Measurements from ENCODE around the gene TMEM108.

- TF ChIP-seq POLR2AphosphoS5 (IDR thresholded peaks at IDR 0.05; ENCODE audit: low read depth, low read length) = no peak
- TF ChIP-seq, protein P1, sequence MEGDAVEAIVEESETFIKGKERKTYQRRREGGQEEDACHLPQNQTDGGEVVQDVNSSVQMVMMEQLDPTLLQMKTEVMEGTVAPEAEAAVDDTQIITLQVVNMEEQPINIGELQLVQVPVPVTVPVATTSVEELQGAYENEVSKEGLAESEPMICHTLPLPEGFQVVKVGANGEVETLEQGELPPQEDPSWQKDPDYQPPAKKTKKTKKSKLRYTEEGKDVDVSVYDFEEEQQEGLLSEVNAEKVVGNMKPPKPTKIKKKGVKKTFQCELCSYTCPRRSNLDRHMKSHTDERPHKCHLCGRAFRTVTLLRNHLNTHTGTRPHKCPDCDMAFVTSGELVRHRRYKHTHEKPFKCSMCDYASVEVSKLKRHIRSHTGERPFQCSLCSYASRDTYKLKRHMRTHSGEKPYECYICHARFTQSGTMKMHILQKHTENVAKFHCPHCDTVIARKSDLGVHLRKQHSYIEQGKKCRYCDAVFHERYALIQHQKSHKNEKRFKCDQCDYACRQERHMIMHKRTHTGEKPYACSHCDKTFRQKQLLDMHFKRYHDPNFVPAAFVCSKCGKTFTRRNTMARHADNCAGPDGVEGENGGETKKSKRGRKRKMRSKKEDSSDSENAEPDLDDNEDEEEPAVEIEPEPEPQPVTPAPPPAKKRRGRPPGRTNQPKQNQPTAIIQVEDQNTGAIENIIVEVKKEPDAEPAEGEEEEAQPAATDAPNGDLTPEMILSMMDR (IDR thresholded peaks at IDR 0.05 in 2 of 3, conservative IDR thresholded peaks at IDR 0.05 in 1 of 3; ENCODE audit: borderline replicate concordance in 1 of 3, insufficient read depth in 1 of 3, low read depth in 2 of 3, low read length in 2 of 3) = no peak
- TF ChIP-seq MAX (IDR thresholded peaks at IDR 0.05) = no peak
- TF ChIP-seq RAD21 (IDR thresholded peaks at IDR 0.05; ENCODE audit: low read depth) = no peak
- no peak for TF ChIP-seq POLR2A (IDR thresholded peaks at IDR 0.05; ENCODE audit: borderline replicate concordance, extremely low read depth, insufficient read depth, insufficient read length)
Observed at GRCh38 chr3:133206921-133207320, 168.7 kb downstream of the TMEM108 start.
